Endodermal cell (in vitro differentiated cells): ENCODE measurements around the gene FGD3. TPM values are rescaled to one million over a fixed set of nuclear protein-coding genes. Genes with fewer than 3 reads are reported as not detected.

Source experiments
- DNase-seq: peaks from one replicate; pipeline ENCODE4 v3.0.0-alpha.2; 2017
- H3K27ac ChIP-seq: 2 replicates; pipeline ENCODE4 v1.5.1; 2013; ENCODE audit warnings: mild to moderate bottlenecking, low read depth, low read length, moderate library complexity
- H3K27me3 ChIP-seq: 2 replicates; pipeline ENCODE4 v1.6.1; 2013; ENCODE audit warnings: mild to moderate bottlenecking, low read length, moderate library complexity; ENCODE audit not compliant: insufficient read depth, control insufficient read depth, poor library complexity, severe bottlenecking
- H3K36me3 ChIP-seq: 2 replicates; pipeline ENCODE4 v1.7.0; 2013; ENCODE audit warnings: mild to moderate bottlenecking, low read length, moderate library complexity; ENCODE audit not compliant: control insufficient read depth, insufficient read depth
- H3K4me1 ChIP-seq: one replicate; pipeline ENCODE4 v1.7.0; 2013; ENCODE audit warnings: low read length; ENCODE audit not compliant: control insufficient read depth, insufficient read depth
- H3K4me3 ChIP-seq: 2 replicates; pipeline ENCODE4 v1.5.1; 2013; ENCODE audit warnings: mild to moderate bottlenecking, low read length, moderate library complexity
- H3K9ac ChIP-seq: 2 replicates; pipeline ENCODE4 v1.6.1; 2013; ENCODE audit warnings: mild to moderate bottlenecking, low read length, moderate library complexity; ENCODE audit not compliant: poor library complexity, severe bottlenecking; ENCODE audit errors: extremely low read depth
- H3K9me3 ChIP-seq: 2 replicates; pipeline ENCODE4 v1.6.1; 2013; ENCODE audit warnings: mild to moderate bottlenecking, low read length, moderate library complexity; ENCODE audit not compliant: control insufficient read depth
- H3K27ac Mint-ChIP-seq: 2 replicates; pipeline ENCODE4 v1.8.0; 2020; ENCODE audit warnings: mixed read lengths
- H3K27me3 Mint-ChIP-seq: 2 replicates; pipeline ENCODE4 v1.8.0; 2021; ENCODE audit warnings: mild to moderate bottlenecking, mixed read lengths; ENCODE audit not compliant: insufficient read depth
- H3K36me3 Mint-ChIP-seq: 2 replicates; pipeline ENCODE4 v1.8.0; 2020; ENCODE audit warnings: low read depth, mixed read lengths
- H3K4me1 Mint-ChIP-seq: 2 replicates; pipeline ENCODE4 v1.8.0; 2020; ENCODE audit warnings: mixed read lengths
- H3K4me3 Mint-ChIP-seq: 2 replicates; pipeline ENCODE4 v1.8.0; 2020; ENCODE audit warnings: mild to moderate bottlenecking, moderate library complexity, mixed read lengths
- H3K9me3 Mint-ChIP-seq: 2 replicates; pipeline ENCODE4 v1.8.0; 2020; ENCODE audit warnings: mild to moderate bottlenecking, mixed read lengths
- CTCF ChIP-seq: fragments of 200-600 bp; sonication (generic); conservative IDR thresholded peaks from 2 replicates; pipeline ENCODE4 v1.5.0; 2021; ENCODE audit warnings: antibody characterized with exemption, mild to moderate bottlenecking
- WGBS, 2 experiments: methylation state at CpG; one replicate each; pipeline versions ENCODE4 v1.1.5 to v1.1.7; 2013; ENCODE audit warnings: missing lambda C conversion rate in 2 of 2, mixed read lengths in 1 of 2; ENCODE audit not compliant: insufficient coverage in 1 of 2, insufficient read length in 1 of 2; 5-methylcytosine and 5-hydroxymethylcytosine counted together
- total RNA-seq, 2 donors: library from RNA; stranded (reverse); fragmentation: NEBNext Ultra II Directional in 1 of 2; extraction: Animal tissue kit (Norgen Biotek cat#: 25700) in 1 of 2; gene quantifications; 2 replicates in 1 of 2; 3 replicates in 1 of 2; pipeline ENCODE4 v1.2.1, GENCODE V29; 2021

FGD3 gene
- total RNA-seq, 2 donors from 2014 or later, result 1.4 to 1.9 TPM

- WGBS, 2 experiments, result 79 to 89% methylated on average over 2 of the region's 2 CpGs
These were observed 30.0 kb upstream of the FGD3 start for GRCh38 chr9:92917176-92917800.

GRCh38 chr9:92920437-92920836 is 26.9 kb upstream of the FGD3 start:
- no peaks in the 10 kb centered on the region for H3K36me3 Mint-ChIP-seq
- no peak overlapping the region for H3K27ac Mint-ChIP-seq
- H3K27me3 ChIP-seq, result no peaks in the 10 kb centered on the region

More at GRCh38 chr9:92917176-92917800, 30.0 kb upstream of the FGD3 start:
- H3K4me1 Mint-ChIP-seq, result peaks cover 1% of the 10 kb centered on the region
- H3K27me3 Mint-ChIP-seq, result peaks cover 35% of the 10 kb centered on the region
- no peak overlapping the region for H3K4me3 ChIP-seq
- no peaks in the 10 kb centered on the region for H3K36me3 Mint-ChIP-seq
- TF ChIP-seq CTCF, result no peak
- no peak overlapping the region for H3K27ac ChIP-seq
- no peak overlapping the region for H3K27ac Mint-ChIP-seq
- DNase-seq, result no peak
- no peaks in the 10 kb centered on the region for H3K4me1 ChIP-seq
- no peaks in the 10 kb centered on the region for H3K9me3 Mint-ChIP-seq
- no peaks in the 10 kb centered on the region for H3K9me3 ChIP-seq
- H3K27me3 ChIP-seq, result peaks cover 8% of the 10 kb centered on the region
- H3K4me3 Mint-ChIP-seq, result no peak overlapping the region
- no peak overlapping the region for H3K9ac ChIP-seq
- no peaks in the 10 kb centered on the region for H3K36me3 ChIP-seq

GRCh38 chr9:92931606-92932005 is 15.7 kb upstream of the FGD3 start:
- WGBS, 2 experiments, result 91 to 100% methylated on average over 1 to 3 of the region's 3 CpGs

More at GRCh38 chr9:92920437-92920836, 26.9 kb upstream of the FGD3 start:
- no peak for TF ChIP-seq CTCF
- no peaks in the 10 kb centered on the region for H3K9me3 Mint-ChIP-seq
- 97 to 100% methylated on average over 1 of the region's 1 CpG for WGBS, 2 experiments
- H3K4me3 Mint-ChIP-seq, result no peak overlapping the region
- no peak for DNase-seq
- H3K27me3 Mint-ChIP-seq, result peaks cover 13% of the 10 kb centered on the region
- H3K9ac ChIP-seq, result no peak overlapping the region
- H3K36me3 ChIP-seq, result no peaks in the 10 kb centered on the region
- no peaks in the 10 kb centered on the region for H3K4me1 Mint-ChIP-seq
- no peak overlapping the region for H3K27ac ChIP-seq
- H3K4me1 ChIP-seq, result no peaks in the 10 kb centered on the region
- H3K9me3 ChIP-seq, result no peaks in the 10 kb centered on the region
- no peak overlapping the region for H3K4me3 ChIP-seq

More at GRCh38 chr9:92931606-92932005, 15.7 kb upstream of the FGD3 start:
- H3K4me1 ChIP-seq, result no peaks in the 10 kb centered on the region
- Mint-ChIP-seq H3K27ac (no peak overlapping the region), H3K4me3 (no peak overlapping the region), H3K27me3 (no peaks in the 10 kb centered on the region), H3K9me3 (no peaks in the 10 kb centered on the region), H3K36me3 (no peaks in the 10 kb centered on the region), H3K4me1 (no peaks in the 10 kb centered on the region)
- H3K9ac ChIP-seq, result no peak overlapping the region
- H3K4me3 ChIP-seq, result no peak overlapping the region
- TF ChIP-seq CTCF, result no peak
- no peak for DNase-seq
- no peaks in the 10 kb centered on the region for H3K36me3 ChIP-seq
- H3K27me3 ChIP-seq, result no peaks in the 10 kb centered on the region
- H3K9me3 ChIP-seq, result no peaks in the 10 kb centered on the region
- H3K27ac ChIP-seq, result no peak overlapping the region
